ENCODE results near the gene RPL4.

DNA sequence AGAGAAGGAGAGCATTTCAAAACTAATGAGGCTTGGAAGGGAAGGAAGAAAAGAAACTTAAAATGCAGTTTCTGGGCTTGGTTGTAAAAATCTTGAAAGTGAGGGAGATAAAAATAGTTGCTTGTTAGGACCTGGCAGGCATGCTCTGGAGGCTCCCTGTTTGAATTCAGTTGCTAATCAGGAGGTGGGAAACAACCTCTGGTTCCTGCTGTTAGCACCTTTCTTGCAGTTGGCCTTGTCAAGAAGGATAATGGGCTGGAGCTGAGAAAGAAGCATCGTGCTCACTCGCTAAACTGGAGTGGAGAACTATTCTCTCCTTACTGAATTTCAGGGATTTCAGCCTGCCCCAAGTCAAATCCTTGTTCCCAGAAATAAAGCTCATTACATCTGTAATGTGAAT lies 30.5 kb downstream of the RPL4 start:
- TF ChIP-seq YY1 (IDR thresholded peaks at IDR 0.05) (no peak), CTCF (IDR thresholded peaks at IDR 0.05; ENCODE audit: low read depth, low read length, missing input control) (no peak), ATF3 (IDR thresholded peaks at IDR 0.05) (no peak), SP1 (IDR thresholded peaks at IDR 0.05) (no peak), RAD21 (IDR thresholded peaks at IDR 0.05) (no peak), GABPA (IDR thresholded peaks at IDR 0.05 in 1 of 2, conservative IDR thresholded peaks at IDR 0.05 in 1 of 2) (no peak), TAF1 (conservative IDR thresholded peaks at IDR 0.05) (no peak), JUND (IDR thresholded peaks at IDR 0.05) (no peak)
- TF ChIP-seq, protein P1, sequence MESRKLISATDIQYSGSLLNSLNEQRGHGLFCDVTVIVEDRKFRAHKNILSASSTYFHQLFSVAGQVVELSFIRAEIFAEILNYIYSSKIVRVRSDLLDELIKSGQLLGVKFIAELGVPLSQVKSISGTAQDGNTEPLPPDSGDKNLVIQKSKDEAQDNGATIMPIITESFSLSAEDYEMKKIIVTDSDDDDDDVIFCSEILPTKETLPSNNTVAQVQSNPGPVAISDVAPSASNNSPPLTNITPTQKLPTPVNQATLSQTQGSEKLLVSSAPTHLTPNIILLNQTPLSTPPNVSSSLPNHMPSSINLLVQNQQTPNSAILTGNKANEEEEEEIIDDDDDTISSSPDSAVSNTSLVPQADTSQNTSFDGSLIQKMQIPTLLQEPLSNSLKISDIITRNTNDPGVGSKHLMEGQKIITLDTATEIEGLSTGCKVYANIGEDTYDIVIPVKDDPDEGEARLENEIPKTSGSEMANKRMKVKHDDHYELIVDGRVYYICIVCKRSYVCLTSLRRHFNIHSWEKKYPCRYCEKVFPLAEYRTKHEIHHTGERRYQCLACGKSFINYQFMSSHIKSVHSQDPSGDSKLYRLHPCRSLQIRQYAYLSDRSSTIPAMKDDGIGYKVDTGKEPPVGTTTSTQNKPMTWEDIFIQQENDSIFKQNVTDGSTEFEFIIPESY (IDR thresholded peaks at IDR 0.05), result no peak
- TF ChIP-seq, protein P2, sequence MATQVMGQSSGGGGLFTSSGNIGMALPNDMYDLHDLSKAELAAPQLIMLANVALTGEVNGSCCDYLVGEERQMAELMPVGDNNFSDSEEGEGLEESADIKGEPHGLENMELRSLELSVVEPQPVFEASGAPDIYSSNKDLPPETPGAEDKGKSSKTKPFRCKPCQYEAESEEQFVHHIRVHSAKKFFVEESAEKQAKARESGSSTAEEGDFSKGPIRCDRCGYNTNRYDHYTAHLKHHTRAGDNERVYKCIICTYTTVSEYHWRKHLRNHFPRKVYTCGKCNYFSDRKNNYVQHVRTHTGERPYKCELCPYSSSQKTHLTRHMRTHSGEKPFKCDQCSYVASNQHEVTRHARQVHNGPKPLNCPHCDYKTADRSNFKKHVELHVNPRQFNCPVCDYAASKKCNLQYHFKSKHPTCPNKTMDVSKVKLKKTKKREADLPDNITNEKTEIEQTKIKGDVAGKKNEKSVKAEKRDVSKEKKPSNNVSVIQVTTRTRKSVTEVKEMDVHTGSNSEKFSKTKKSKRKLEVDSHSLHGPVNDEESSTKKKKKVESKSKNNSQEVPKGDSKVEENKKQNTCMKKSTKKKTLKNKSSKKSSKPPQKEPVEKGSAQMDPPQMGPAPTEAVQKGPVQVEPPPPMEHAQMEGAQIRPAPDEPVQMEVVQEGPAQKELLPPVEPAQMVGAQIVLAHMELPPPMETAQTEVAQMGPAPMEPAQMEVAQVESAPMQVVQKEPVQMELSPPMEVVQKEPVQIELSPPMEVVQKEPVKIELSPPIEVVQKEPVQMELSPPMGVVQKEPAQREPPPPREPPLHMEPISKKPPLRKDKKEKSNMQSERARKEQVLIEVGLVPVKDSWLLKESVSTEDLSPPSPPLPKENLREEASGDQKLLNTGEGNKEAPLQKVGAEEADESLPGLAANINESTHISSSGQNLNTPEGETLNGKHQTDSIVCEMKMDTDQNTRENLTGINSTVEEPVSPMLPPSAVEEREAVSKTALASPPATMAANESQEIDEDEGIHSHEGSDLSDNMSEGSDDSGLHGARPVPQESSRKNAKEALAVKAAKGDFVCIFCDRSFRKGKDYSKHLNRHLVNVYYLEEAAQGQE (IDR thresholded peaks at IDR 0.05), result no peak
- TF ChIP-seq, protein P3, sequence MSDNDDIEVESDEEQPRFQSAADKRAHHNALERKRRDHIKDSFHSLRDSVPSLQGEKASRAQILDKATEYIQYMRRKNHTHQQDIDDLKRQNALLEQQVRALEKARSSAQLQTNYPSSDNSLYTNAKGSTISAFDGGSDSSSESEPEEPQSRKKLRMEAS (IDR thresholded peaks at IDR 0.05), result no peak

Data from liver (tissue), 3 donors.